Panc1 (cell line): Measurements from ENCODE around the gene SIGLEC9. TPM values are rescaled to one million over a fixed set of nuclear protein-coding genes. Genes with fewer than 3 reads are reported as not detected.

Experiments
- ATAC-seq: fragments of 200-7000 bp; cut with Tn5 transposase; 2 replicates; pipeline ENCODE4 v1.9.1; 2020; ENCODE audit warnings: mild to moderate bottlenecking, moderate library complexity
- BruUV-seq: library from RNA; stranded (reverse); fragments of 400-500 nt; replicated peaks from 2 replicates; lab custom pipeline; 2021; lab: Mats Ljungman, UMichigan
- CTCF ChIA-PET: fragments of 300-600 bp; sonication (Branson Sonifier 250); formaldehyde crosslinking; loops from one replicate; lab custom pipeline; 2022; ENCODE audit warnings: antibody characterized with exemption; lab: Charles Lee
- POLR2A ChIA-PET: fragments of 300-600 bp; sonication (Branson Sonifier 250); formaldehyde crosslinking; loops from one replicate; lab custom pipeline; 2022; ENCODE audit warnings: antibody characterized with exemption; lab: Charles Lee
- DNase-seq: peaks from one replicate; pipeline ENCODE4 v3.0.0-alpha.2; 2010; ENCODE audit warnings: low read depth, low spot score
- H3K27ac ChIP-seq: 2 replicates; pipeline ENCODE4 v1.5.1; 2011; ENCODE audit warnings: mild to moderate bottlenecking, low read length, inconsistent platforms
- H3K27me3 ChIP-seq: fragments of 200-500 bp; sonication (Bioruptor generic); 2 replicates; pipeline ENCODE4 v1.6.0; 2014; ENCODE audit warnings: low read length, inconsistent platforms; ENCODE audit not compliant: control insufficient read depth, insufficient read depth
- H3K36me3 ChIP-seq: fragments of 200-500 bp; sonication (Bioruptor generic); 2 replicates; pipeline ENCODE4 v1.5.1; 2014; ENCODE audit warnings: inconsistent platforms, mild to moderate bottlenecking, low read length, moderate library complexity; ENCODE audit not compliant: control insufficient read depth, insufficient read depth
- H3K4me1 ChIP-seq: 2 replicates; pipeline ENCODE4 v1.5.1; 2011; ENCODE audit warnings: inconsistent platforms, mild to moderate bottlenecking, low read length, moderate library complexity; ENCODE audit not compliant: control insufficient read depth, insufficient read depth
- H3K4me3 ChIP-seq, 2 experiments: 2 replicates each; pipeline ENCODE4 v1.5.1; 2011 to 2012; ENCODE audit warnings: low read depth in 2 of 2, low read length in 2 of 2, mild to moderate bottlenecking in 2 of 2, inconsistent platforms in 1 of 2, moderate library complexity in 1 of 2
- H3K9me3 ChIP-seq: fragments of 200-500 bp; sonication (Bioruptor generic); 2 replicates; pipeline ENCODE4 v1.5.1; 2014; ENCODE audit warnings: low read depth, mild to moderate bottlenecking, inconsistent platforms, low read length, moderate library complexity; ENCODE audit not compliant: control insufficient read depth, insufficient read depth
- POLR2AphosphoS5 ChIP-seq: IDR thresholded peaks from 2 replicates; pipeline ENCODE4 v1.6.1; 2012; ENCODE audit warnings: mild to moderate bottlenecking, low read depth, low read length, moderate library complexity
- SIN3A ChIP-seq: IDR thresholded peaks from 2 replicates; pipeline ENCODE4 v1.6.1; 2012; ENCODE audit warnings: low read depth, mild to moderate bottlenecking, low read length, moderate library complexity, borderline replicate concordance; ENCODE audit not compliant: insufficient read depth
- TCF7L2 ChIP-seq: IDR thresholded peaks from 2 replicates; pipeline ENCODE4 v1.6.1; 2011; ENCODE audit warnings: mild to moderate bottlenecking, low read depth, low read length, inconsistent platforms
- in situ Hi-C: cut with HindIII; loops from 2 replicates; pipeline ENCODE4 v1.10.0; 2016; ENCODE audit warnings: low sequenced_read_pairs, low pct_unique_long_range_greater_than_20kb
- intact Hi-C: fragments of 100-400 bp; cut with micrococcal nuclease; formaldehyde crosslinking; loops from one replicate; pipeline ENCODE4 v1.10.0; 2022; ENCODE audit not compliant: unreplicated experiment
- total RNA-seq: library from RNA; stranded (reverse); gene quantifications from one replicate; pipeline ENCODE4 v1.2.1, GENCODE V29; 2021; ENCODE audit not compliant: unreplicated experiment
- TF ChIP-seq, protein P1 (sequence below), 2 experiments: IDR thresholded peaks; 2 replicates each; pipeline ENCODE4 v1.6.1; 2011 to 2012; ENCODE audit warnings: low read depth in 2 of 2, control low read depth in 1 of 2, low read length in 1 of 2, mild to moderate bottlenecking in 1 of 2, moderate library complexity in 1 of 2; ENCODE audit not compliant: insufficient read depth in 1 of 2
- TF ChIP-seq, protein P2 (sequence below): fragments of 450-650 bp; IDR thresholded peaks from 2 replicates; pipeline ENCODE4 v1.5.1; 2017; ENCODE audit warnings: mild to moderate bottlenecking

Gene SIGLEC9
- total RNA-seq, 1 experiment from 2014 or later, result not detected

GRCh38 chr19:51135986-51136762, 11.5 kb downstream of the SIGLEC9 start:
- DNase-seq (no peak), ATAC-seq (no peak)
- Histone ChIP-seq H3K36me3 (no peaks in the 10 kb centered on the region), H3K27me3 (no peaks in the 10 kb centered on the region; the same call in 1 of the 2 replicates), H3K4me1 (no peaks in the 10 kb centered on the region), H3K27ac (no peak overlapping the region), H3K9me3 (no peaks in the 10 kb centered on the region), H3K4me3 (no peak overlapping the region)
- intact Hi-C loops, result no loop called here
- POLR2A ChIA-PET, result interaction anchor here (0.6 kb wide), 1 partner anchor 13 kb away, joined by 3 read pairs; no protein-coding TSS in a partner anchor
- in situ Hi-C loops, result no loop called here
- BruUV-seq, result no TSS peak
- CTCF ChIA-PET, result no interaction called here
- TF ChIP-seq TCF7L2 (no peak), POLR2AphosphoS5 (no peak), SIN3A (no peak)
- TF ChIP-seq, protein P1, sequence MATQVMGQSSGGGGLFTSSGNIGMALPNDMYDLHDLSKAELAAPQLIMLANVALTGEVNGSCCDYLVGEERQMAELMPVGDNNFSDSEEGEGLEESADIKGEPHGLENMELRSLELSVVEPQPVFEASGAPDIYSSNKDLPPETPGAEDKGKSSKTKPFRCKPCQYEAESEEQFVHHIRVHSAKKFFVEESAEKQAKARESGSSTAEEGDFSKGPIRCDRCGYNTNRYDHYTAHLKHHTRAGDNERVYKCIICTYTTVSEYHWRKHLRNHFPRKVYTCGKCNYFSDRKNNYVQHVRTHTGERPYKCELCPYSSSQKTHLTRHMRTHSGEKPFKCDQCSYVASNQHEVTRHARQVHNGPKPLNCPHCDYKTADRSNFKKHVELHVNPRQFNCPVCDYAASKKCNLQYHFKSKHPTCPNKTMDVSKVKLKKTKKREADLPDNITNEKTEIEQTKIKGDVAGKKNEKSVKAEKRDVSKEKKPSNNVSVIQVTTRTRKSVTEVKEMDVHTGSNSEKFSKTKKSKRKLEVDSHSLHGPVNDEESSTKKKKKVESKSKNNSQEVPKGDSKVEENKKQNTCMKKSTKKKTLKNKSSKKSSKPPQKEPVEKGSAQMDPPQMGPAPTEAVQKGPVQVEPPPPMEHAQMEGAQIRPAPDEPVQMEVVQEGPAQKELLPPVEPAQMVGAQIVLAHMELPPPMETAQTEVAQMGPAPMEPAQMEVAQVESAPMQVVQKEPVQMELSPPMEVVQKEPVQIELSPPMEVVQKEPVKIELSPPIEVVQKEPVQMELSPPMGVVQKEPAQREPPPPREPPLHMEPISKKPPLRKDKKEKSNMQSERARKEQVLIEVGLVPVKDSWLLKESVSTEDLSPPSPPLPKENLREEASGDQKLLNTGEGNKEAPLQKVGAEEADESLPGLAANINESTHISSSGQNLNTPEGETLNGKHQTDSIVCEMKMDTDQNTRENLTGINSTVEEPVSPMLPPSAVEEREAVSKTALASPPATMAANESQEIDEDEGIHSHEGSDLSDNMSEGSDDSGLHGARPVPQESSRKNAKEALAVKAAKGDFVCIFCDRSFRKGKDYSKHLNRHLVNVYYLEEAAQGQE (IDR thresholded peaks at IDR 0.05; ENCODE audit: insufficient read depth in 1 of 2, low read depth in 2 of 2, low read length in 1 of 2), result no peak
- TF ChIP-seq, protein P2, sequence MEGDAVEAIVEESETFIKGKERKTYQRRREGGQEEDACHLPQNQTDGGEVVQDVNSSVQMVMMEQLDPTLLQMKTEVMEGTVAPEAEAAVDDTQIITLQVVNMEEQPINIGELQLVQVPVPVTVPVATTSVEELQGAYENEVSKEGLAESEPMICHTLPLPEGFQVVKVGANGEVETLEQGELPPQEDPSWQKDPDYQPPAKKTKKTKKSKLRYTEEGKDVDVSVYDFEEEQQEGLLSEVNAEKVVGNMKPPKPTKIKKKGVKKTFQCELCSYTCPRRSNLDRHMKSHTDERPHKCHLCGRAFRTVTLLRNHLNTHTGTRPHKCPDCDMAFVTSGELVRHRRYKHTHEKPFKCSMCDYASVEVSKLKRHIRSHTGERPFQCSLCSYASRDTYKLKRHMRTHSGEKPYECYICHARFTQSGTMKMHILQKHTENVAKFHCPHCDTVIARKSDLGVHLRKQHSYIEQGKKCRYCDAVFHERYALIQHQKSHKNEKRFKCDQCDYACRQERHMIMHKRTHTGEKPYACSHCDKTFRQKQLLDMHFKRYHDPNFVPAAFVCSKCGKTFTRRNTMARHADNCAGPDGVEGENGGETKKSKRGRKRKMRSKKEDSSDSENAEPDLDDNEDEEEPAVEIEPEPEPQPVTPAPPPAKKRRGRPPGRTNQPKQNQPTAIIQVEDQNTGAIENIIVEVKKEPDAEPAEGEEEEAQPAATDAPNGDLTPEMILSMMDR, result no peak

DNA sequence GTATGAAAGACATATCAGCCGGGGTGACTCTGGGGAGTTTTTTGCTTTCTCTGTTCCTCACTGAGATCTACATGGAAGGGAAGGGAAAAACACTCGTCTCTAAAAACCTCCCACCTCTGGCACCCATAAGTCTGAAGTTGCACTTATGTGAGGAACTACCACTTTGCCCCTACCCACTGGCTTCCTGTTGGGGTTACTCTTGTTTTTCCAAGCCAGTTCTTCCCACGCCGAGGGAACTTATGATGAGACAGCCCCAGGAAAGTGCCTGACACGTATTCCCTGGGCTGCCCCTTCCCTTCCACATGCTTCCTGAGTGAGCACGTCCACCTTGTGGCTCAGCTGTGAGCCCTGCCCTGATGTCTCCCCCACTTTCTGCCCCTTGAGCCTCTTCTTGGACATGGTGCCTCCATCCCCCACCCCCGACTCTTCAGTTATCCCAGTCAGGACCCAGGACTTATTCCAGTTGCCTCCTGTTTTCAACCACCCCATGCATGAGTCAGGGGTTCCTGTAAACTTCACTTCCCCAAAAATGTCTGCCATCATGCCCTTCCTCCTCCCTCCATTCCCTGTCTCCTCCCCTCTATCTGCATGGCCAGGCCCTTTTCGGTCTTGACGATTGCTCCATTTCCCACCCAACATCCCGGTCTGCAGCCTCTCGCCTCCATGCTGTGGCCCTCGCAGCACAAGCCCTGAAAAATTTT, 12.3 kb downstream of the SIGLEC9 start:
- Histone ChIP-seq H3K4me3 (no peak overlapping the region), H3K27ac (no peak overlapping the region), H3K4me1 (no peaks in the 10 kb centered on the region), H3K36me3 (no peaks in the 10 kb centered on the region), H3K27me3 (no peaks in the 10 kb centered on the region; the same call in 1 of the 2 replicates), H3K9me3 (no peaks in the 10 kb centered on the region)
- ATAC-seq, result no peak
- CTCF ChIA-PET, result no interaction called here
- no peak for DNase-seq
- intact Hi-C loops, result no loop called here
- POLR2A ChIA-PET, result no interaction called here
- no TSS peak for BruUV-seq
- TF ChIP-seq SIN3A (no peak), POLR2AphosphoS5 (no peak), TCF7L2 (no peak)
- TF ChIP-seq, protein P1 (IDR thresholded peaks at IDR 0.05; ENCODE audit: insufficient read depth in 1 of 2, low read depth in 2 of 2, low read length in 1 of 2), result no peak
- TF ChIP-seq, protein P2, result no peak
- in situ Hi-C loops, result no loop called here
